Hepatocyte (in vitro differentiated cells): ENCODE results near the gene DEFB129. TPM values are rescaled to one million over a fixed set of nuclear protein-coding genes. Genes with fewer than 3 reads are reported as not detected.

Source experiments
- DNase-seq: peaks from one replicate; pipeline ENCODE4 v3.0.0-alpha.2; 2016; ENCODE audit warnings: low spot score
- H2AFZ ChIP-seq: fragments of 200-600 bp; sonication (generic); 2 replicates; pipeline ENCODE4 v1.6.0; 2016; ENCODE audit warnings: antibody characterized with exemption, mild to moderate bottlenecking
- H3K27ac ChIP-seq: fragments of 200-600 bp; sonication (generic); 2 replicates; pipeline ENCODE4 v1.5.1; 2016; ENCODE audit warnings: mild to moderate bottlenecking
- H3K27me3 ChIP-seq: fragments of 200-600 bp; sonication (generic); 2 replicates; pipeline ENCODE4 v1.6.1; 2016
- H3K36me3 ChIP-seq: fragments of 200-600 bp; sonication (generic); replicated peaks from 2 replicates; pipeline ENCODE4 v1.5.1; 2016; ENCODE audit warnings: low read depth; ENCODE audit not compliant: insufficient read depth
- H3K4me1 ChIP-seq: fragments of 200-600 bp; sonication (generic); 2 replicates; pipeline ENCODE4 v1.5.1; 2016; ENCODE audit warnings: mild to moderate bottlenecking, moderate library complexity; ENCODE audit not compliant: insufficient read depth
- H3K4me2 ChIP-seq: fragments of 200-600 bp; sonication (generic); 2 replicates; pipeline ENCODE4 v1.6.0; 2016
- H3K4me3 ChIP-seq: fragments of 200-600 bp; sonication (generic); 2 replicates; pipeline ENCODE4 v1.5.1; 2016; ENCODE audit warnings: mild to moderate bottlenecking
- H3K79me2 ChIP-seq: fragments of 200-600 bp; sonication (generic); 2 replicates; pipeline ENCODE4 v1.6.0; 2017; ENCODE audit warnings: mild to moderate bottlenecking
- H3K9me2 ChIP-seq: fragments of 200-600 bp; sonication (generic); replicated peaks from 2 replicates; pipeline ENCODE4 v1.6.0; 2017; ENCODE audit warnings: mild to moderate bottlenecking; ENCODE audit not compliant: insufficient read depth
- H3K9me3 ChIP-seq: fragments of 200-600 bp; sonication (generic); 2 replicates; pipeline ENCODE4 v1.5.1; 2016; ENCODE audit warnings: low read depth, mild to moderate bottlenecking
- H4K20me1 ChIP-seq: fragments of 200-600 bp; sonication (generic); 2 replicates; pipeline ENCODE4 v1.6.0; 2016; ENCODE audit warnings: mild to moderate bottlenecking; ENCODE audit not compliant: insufficient read depth, poor library complexity, severe bottlenecking
- CTCF ChIP-seq: fragments of 200-600 bp; sonication (generic); IDR thresholded peaks from 2 replicates; pipeline ENCODE4 v1.5.1; 2016; ENCODE audit warnings: antibody characterized with exemption, mild to moderate bottlenecking; ENCODE audit not compliant: poor library complexity
- EZH2 ChIP-seq: fragments of 200-600 bp; sonication (generic); IDR thresholded peaks from 2 replicates; pipeline ENCODE4 v1.6.1; 2016; ENCODE audit warnings: antibody characterized with exemption, mild to moderate bottlenecking, borderline replicate concordance
- EZH2phosphoT487 ChIP-seq: fragments of 200-600 bp; sonication (generic); IDR thresholded peaks from one replicate; pipeline ENCODE4 v1.6.1; 2018; ENCODE audit warnings: antibody characterized with exemption, mild to moderate bottlenecking, low read depth, moderate library complexity; ENCODE audit not compliant: unreplicated experiment, severe bottlenecking
- WGBS: methylation state at CpG from one replicate; pipeline ENCODE4 v1.1.6; 2016; ENCODE audit warnings: low lambda C conversion rate; ENCODE audit errors: missing lambda C conversion rate; 5-methylcytosine and 5-hydroxymethylcytosine counted together
- polyA plus RNA-seq: library from polyadenylated mRNA; unstranded; fragments of >200 nt; fragmentation: Nextera tagmentation; extraction: Ambion mirVana; gene quantifications from 2 replicates; pipeline ENCODE4 v1.2.1, GENCODE V29; 2016
- total RNA-seq: library from RNA; depleted of rRNA; stranded (reverse); fragments of >200 nt; gene quantifications from 2 replicates; pipeline ENCODE4 v1.2.3, GENCODE V29; 2014

DEFB129 gene
- total and polyA plus RNA-seq, 2 experiments from 2014 or later = not detected

DNA sequence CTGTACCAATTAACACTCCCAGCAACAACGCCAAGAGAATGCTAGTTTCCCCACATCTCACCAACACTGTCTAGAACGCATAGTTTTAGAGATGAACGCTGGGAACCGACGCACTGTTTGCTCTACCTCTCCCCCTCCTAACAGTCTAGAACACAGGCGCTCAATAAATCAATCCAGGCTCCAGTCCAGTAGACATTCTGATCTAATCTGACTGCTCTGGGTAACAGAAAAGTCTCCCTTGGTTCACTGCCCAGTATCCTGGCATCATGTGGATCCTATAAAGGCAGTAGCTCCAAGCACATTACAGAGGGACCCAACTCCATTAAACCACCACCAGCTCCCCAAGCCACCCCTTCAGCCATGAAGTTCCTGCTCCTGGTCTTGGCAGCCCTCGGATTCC, 30.4 kb downstream of the DEFB129 start, which contains the start of gene DEFB132:
Gene DEFB132 (plus strand): TSS at position 306 of the 400 bp plus-strand sequence. CDS start 55 bp downstream, at position 361.
- no peak within 1 kb of the TSS for H3K27ac ChIP-seq
- no peaks in the 10 kb centered on the region for H3K79me2 ChIP-seq
- no peaks in the 10 kb centered on the region for H4K20me1 ChIP-seq
- no peak within 1 kb of the TSS for H3K4me2 ChIP-seq
- H3K4me1 ChIP-seq = no peaks in the 10 kb centered on the region
- no peak for DNase-seq
- no peak within 1 kb of the TSS for H3K4me3 ChIP-seq
- H3K27me3 ChIP-seq = no peaks in the 10 kb centered on the region
- no peaks in the 10 kb centered on the region for H3K9me2 ChIP-seq
- no peaks in the 10 kb centered on the region for H3K9me3 ChIP-seq
- WGBS = 71% methylated on average over 7 of the region's 7 CpGs
- TF ChIP-seq EZH2phosphoT487 (no peak), EZH2 (no peak), CTCF (no peak)
- no peaks in the 10 kb centered on the region for H3K36me3 ChIP-seq
- H2AFZ ChIP-seq = no peak within 1 kb of the TSS

DNA sequence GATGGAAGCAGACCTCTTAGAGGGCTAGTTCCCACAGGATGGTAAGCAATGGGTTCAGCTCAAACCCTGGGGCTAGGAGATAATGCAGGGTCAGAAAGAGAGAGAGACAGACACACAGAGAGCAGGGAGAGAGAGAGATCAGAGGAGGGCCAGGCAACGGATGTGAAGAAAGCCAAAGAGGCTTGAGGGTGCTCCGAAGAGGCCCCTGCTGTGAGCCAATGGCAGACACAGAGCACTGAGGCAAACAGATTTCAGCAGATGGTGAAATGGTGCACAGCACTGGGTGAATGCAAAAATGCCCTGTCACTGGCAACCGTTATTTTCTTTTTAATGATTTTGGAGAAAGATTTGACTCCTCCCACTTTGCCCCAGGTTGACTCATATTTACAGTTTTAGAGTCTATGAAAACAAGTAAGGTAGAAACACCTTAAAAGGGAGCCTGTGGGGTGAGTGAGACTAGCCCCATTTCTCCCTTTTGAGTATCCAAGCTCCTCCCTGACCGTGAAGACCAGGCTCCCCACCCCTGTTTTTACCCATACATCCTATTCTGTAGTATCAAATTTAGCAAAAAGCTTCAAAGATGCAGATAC, 31.3 kb downstream of the DEFB129 start:
- H3K4me1 ChIP-seq = no peaks in the 10 kb centered on the region
- no peak overlapping the region for H3K27ac ChIP-seq
- no peak overlapping the region for H3K4me3 ChIP-seq
- WGBS = 51% methylated on average over 4 of the region's 4 CpGs
- no peaks in the 10 kb centered on the region for H3K9me2 ChIP-seq
- no peaks in the 10 kb centered on the region for H3K27me3 ChIP-seq
- no peak overlapping the region for H3K4me2 ChIP-seq
- H3K79me2 ChIP-seq = no peaks in the 10 kb centered on the region
- H3K9me3 ChIP-seq = no peaks in the 10 kb centered on the region
- no peak overlapping the region for H2AFZ ChIP-seq
- TF ChIP-seq EZH2phosphoT487 (no peak), CTCF (no peak), EZH2 (no peak)
- no peaks in the 10 kb centered on the region for H3K36me3 ChIP-seq
- DNase-seq = no peak
- H4K20me1 ChIP-seq = no peaks in the 10 kb centered on the region

DNA sequence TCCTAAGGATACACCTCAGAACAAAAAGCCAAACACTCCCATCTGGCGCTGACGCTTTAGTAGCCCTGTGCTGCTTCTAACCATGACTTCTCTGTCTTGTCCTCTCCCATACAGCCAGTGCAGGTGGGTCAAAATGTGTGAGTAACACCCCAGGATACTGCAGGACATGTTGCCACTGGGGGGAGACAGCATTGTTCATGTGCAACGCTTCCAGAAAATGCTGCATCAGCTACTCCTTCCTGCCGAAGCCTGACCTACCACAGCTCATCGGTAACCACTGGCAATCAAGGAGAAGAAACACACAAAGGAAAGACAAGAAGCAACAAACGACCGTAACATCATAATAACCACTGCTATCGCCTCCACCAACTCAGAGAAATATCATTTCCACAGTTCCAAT, 31.9 kb downstream of the DEFB129 start:
- Histone ChIP-seq H3K36me3 (no peaks in the 10 kb centered on the region), H3K79me2 (no peaks in the 10 kb centered on the region), H3K4me1 (no peaks in the 10 kb centered on the region), H3K9me3 (no peaks in the 10 kb centered on the region), H3K27me3 (no peaks in the 10 kb centered on the region), H4K20me1 (no peaks in the 10 kb centered on the region), H3K4me2 (no peak overlapping the region), H2AFZ (no peak overlapping the region), H3K9me2 (no peaks in the 10 kb centered on the region), H3K27ac (no peak overlapping the region), H3K4me3 (no peak overlapping the region)
- TF ChIP-seq EZH2phosphoT487 = no peak
- no peak for TF ChIP-seq EZH2
- TF ChIP-seq CTCF = no peak
- no peak for DNase-seq
- WGBS = 75% methylated on average over 8 of the region's 8 CpGs

GRCh38 chr20:259981-260380, 32.9 kb downstream of the DEFB129 start:
- Histone ChIP-seq H4K20me1 (no peaks in the 10 kb centered on the region), H3K9me3 (no peaks in the 10 kb centered on the region)

More at GRCh38 chr20:259981-260380, 32.9 kb downstream of the DEFB129 start:
- Histone ChIP-seq H3K9me2 (no peaks in the 10 kb centered on the region), H3K36me3 (no peaks in the 10 kb centered on the region), H3K27ac (no peak overlapping the region), H3K4me1 (no peaks in the 10 kb centered on the region), H2AFZ (no peak overlapping the region), H3K27me3 (no peaks in the 10 kb centered on the region), H3K4me3 (no peak overlapping the region), H3K79me2 (no peaks in the 10 kb centered on the region), H3K4me2 (no peak overlapping the region)
- TF ChIP-seq EZH2phosphoT487 (no peak), EZH2 (no peak), CTCF (no peak)
- WGBS = 89% methylated on average over 2 of the region's 2 CpGs
- DNase-seq = no peak
